ENCODE measurements around the gene NTNG1. TPM values are rescaled to one million over a fixed set of nuclear protein-coding genes. Genes with fewer than 3 reads are reported as not detected.

The NTNG1 gene
- total and polyA plus RNA-seq, 2 of the 8 experiments (the other 6 are each of a cell fraction or from before 2014, with no cell fraction given) = 1.2 to 4.1 TPM

DNA sequence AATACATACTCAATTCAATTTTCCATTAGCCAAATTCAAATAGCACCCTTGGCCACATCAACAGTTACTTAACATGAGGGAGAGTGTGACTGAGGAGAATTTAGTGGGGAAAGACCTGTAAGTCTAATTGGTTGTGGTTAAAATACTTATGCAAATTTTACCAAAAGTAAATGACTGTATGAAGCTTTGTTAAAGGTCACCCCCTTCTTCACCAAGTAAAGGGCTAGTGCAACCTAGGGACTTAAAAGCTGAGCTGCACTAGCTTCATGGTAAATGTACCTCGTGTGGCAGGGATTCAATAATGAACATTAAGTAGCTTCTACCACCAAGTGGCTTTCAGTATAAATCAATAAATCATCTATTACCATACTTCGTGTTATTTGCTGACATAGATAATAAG, 372.0 kb downstream of the NTNG1 start (continued):
- no peak for TF ChIP-seq JUN (IDR thresholded peaks at IDR 0.05; ENCODE audit: low read depth, low read length)
- no peak for TF ChIP-seq FOSL1 (IDR thresholded peaks at IDR 0.05; ENCODE audit: insufficient read depth, low read depth, low read length)
- TF ChIP-seq JUND (IDR thresholded peaks at IDR 0.05; ENCODE audit: low read length) = no peak
- no peak for TF ChIP-seq TEAD4 (IDR thresholded peaks at IDR 0.05; ENCODE audit: low read depth, low read length)
- no peak for TF ChIP-seq SIX5 (IDR thresholded peaks at IDR 0.05; ENCODE audit: low read depth, low read length)
- no peak for TF ChIP-seq CEBPB (IDR thresholded peaks at IDR 0.05; ENCODE audit: low read depth, low read length)
